Measurements from ENCODE around the gene TRIM31.

GRCh38 chr6:30053682-30054081 lies 59.2 kb downstream of the TRIM31 start:
- TF ChIP-seq CTCF (conservative IDR thresholded peaks at IDR 0.05; ENCODE audit: low read length) (no peak), EZH2phosphoT487 (IDR thresholded peaks at IDR 0.05; ENCODE audit: borderline replicate concordance, low read depth, low read length) (no peak)

Measured in OCI-LY7 (cell line).